AG04450 (cell line): Measurements from ENCODE around the gene ROCK2. TPM values are rescaled to one million over a fixed set of nuclear protein-coding genes. Genes with fewer than 3 reads are reported as not detected.

Experiments used
- CTCF ChIA-PET: fragments of 300-600, 350-600 bp; formaldehyde crosslinking; extraction: SDS; loops from one replicate; lab custom pipeline; 2022; ENCODE audit warnings: antibody characterized with exemption, inconsistent platforms; lab: Charles Lee
- POLR2A ChIA-PET: fragments of 350-600 bp; formaldehyde crosslinking; extraction: SDS; loops from one replicate; lab custom pipeline; 2021; ENCODE audit warnings: antibody characterized with exemption, inconsistent platforms; lab: Yijun Ruan, JAX
- DNase-seq: peaks from one replicate; pipeline ENCODE4 v3.0.0-alpha.2; 2011; ENCODE audit warnings: low read depth, low spot score
- H3K27ac ChIP-seq: one replicate; pipeline ENCODE4 v1.5.1; 2012; ENCODE audit warnings: low read depth, low read length, control low read depth
- H3K27me3 ChIP-seq: one replicate; pipeline ENCODE4 v1.6.0; 2012; ENCODE audit warnings: low read length; ENCODE audit not compliant: control insufficient read depth, insufficient read depth
- H3K4me3 ChIP-seq: 2 replicates; pipeline ENCODE4 v1.5.1; 2011; ENCODE audit warnings: mild to moderate bottlenecking, low read depth, low read length, control low read depth
- H3K9me3 ChIP-seq: 2 replicates; pipeline ENCODE4 v1.5.1; 2012; ENCODE audit warnings: low read length; ENCODE audit not compliant: control insufficient read depth, insufficient read depth
- polyA plus RNA-seq: library from polyadenylated mRNA; depleted of rRNA; stranded (reverse); fragments of >200 nt; gene quantifications from 2 replicates; pipeline ENCODE4 v1.2.3, GENCODE V29; 2011
- TF ChIP-seq, protein P1 (sequence below): IDR thresholded peaks from 2 replicates; pipeline ENCODE4 v1.5.1; 2011; ENCODE audit warnings: low read depth, low read length, control low read depth, inconsistent platforms

Gene ROCK2
- polyA plus RNA-seq, 1 experiment: 28.2 TPM

DNA sequence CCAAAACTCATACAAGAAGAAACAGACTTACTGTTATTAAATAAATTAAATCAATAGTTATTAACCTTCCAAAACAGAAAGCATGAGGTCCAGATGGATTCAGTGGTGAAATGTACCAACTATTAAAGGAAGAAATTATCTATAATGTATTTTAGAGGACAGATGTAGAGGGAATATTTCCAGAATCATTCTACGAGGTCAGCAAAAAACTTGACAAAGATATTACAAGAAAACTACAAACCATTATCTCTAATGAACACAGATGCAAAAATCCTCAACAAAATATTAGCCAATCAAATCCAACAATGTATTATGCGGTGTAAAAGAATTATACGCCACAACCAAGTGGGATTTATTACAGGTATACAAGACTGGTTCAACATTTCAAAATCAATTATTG, 63.7 kb downstream of the ROCK2 start:
- no peak overlapping the region for H3K27ac ChIP-seq
- no peak for DNase-seq
- TF ChIP-seq, protein P1, sequence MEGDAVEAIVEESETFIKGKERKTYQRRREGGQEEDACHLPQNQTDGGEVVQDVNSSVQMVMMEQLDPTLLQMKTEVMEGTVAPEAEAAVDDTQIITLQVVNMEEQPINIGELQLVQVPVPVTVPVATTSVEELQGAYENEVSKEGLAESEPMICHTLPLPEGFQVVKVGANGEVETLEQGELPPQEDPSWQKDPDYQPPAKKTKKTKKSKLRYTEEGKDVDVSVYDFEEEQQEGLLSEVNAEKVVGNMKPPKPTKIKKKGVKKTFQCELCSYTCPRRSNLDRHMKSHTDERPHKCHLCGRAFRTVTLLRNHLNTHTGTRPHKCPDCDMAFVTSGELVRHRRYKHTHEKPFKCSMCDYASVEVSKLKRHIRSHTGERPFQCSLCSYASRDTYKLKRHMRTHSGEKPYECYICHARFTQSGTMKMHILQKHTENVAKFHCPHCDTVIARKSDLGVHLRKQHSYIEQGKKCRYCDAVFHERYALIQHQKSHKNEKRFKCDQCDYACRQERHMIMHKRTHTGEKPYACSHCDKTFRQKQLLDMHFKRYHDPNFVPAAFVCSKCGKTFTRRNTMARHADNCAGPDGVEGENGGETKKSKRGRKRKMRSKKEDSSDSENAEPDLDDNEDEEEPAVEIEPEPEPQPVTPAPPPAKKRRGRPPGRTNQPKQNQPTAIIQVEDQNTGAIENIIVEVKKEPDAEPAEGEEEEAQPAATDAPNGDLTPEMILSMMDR: no peak
- no peaks in the 10 kb centered on the region for H3K27me3 ChIP-seq
- POLR2A ChIA-PET: interaction anchor here (0.7 kb wide), 2 partner anchors 26 to 37 kb away, joined by 4 to 5 read pairs; no protein-coding TSS in a partner anchor
- H3K9me3 ChIP-seq: no peaks in the 10 kb centered on the region
- H3K4me3 ChIP-seq: no peak overlapping the region
- CTCF ChIA-PET: no interaction called here

DNA sequence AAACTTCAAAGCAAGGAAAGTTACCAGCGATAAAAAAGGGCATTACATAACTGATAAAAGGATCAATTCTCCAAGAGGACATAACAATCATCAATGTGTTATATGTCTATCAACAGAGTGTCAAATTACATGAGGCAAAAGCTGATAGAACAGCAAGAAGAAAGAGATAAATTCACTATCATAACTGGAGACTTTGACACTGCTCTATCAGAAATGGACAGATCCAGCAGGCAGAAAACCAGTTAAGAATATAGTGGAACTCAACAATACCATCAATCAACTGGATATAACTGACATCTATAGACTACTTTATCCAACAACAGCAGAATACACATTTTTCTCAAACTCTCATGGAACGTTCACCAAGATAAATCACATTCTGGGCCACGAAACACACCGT, 65.0 kb downstream of the ROCK2 start:
- Histone ChIP-seq H3K4me3 (no peak overlapping the region), H3K27me3 (no peaks in the 10 kb centered on the region), H3K9me3 (no peaks in the 10 kb centered on the region), H3K27ac (no peak overlapping the region)
- ChIA-PET POLR2A (no interaction called here), CTCF (no interaction called here)
- no peak for DNase-seq
- TF ChIP-seq, protein P1: no peak

DNA sequence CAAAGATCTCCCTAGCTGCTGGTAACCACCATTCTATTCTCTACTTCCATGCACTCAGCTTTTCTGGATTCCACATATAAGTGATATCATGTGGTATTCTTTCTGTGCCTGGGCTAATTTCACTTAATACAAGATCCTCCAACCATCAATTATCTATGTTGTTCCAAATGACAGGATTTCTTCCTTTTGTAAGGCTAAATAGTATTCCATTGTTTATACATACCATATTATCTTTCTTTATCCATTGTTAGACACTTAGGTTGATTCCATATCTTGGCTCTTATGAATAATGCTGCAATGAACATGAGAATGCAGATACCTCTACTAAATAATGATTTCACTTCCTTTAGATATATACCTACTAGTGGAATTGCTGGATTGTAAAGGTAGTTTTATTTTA, 66.2 kb downstream of the ROCK2 start:
- Histone ChIP-seq H3K4me3 (no peak overlapping the region), H3K27ac (no peak overlapping the region), H3K9me3 (no peaks in the 10 kb centered on the region), H3K27me3 (no peaks in the 10 kb centered on the region)
- DNase-seq: no peak
- ChIA-PET CTCF (no interaction called here), POLR2A (no interaction called here)
- TF ChIP-seq, protein P1: no peak

DNA sequence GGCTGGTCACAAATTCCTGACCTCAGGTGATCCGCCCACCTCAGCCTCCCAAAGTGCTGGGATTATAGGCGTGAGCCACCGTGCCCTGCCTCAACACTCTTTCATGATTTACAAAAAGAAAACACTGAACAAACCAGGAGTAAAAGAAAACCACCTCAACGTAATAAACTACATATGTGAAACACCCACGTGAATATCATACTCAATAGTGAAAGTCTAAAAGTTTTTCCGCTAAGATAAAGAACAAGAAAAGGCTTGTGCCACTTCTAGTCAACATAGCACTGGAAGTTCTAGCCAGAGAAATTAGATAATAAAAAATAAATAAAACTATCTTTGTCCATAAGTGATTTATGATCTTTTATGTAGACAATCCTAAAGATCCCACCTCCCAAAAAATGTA, 68.5 kb downstream of the ROCK2 start:
- Histone ChIP-seq H3K27ac (no peak overlapping the region), H3K27me3 (no peaks in the 10 kb centered on the region), H3K4me3 (no peak overlapping the region), H3K9me3 (no peaks in the 10 kb centered on the region)
- POLR2A ChIA-PET: no interaction called here
- TF ChIP-seq, protein P1: no peak
- CTCF ChIA-PET: interaction anchor here (0.6 kb wide), 1 partner anchor 34 kb away, joined by 7 read pairs; no protein-coding TSS in a partner anchor
- no peak for DNase-seq

DNA sequence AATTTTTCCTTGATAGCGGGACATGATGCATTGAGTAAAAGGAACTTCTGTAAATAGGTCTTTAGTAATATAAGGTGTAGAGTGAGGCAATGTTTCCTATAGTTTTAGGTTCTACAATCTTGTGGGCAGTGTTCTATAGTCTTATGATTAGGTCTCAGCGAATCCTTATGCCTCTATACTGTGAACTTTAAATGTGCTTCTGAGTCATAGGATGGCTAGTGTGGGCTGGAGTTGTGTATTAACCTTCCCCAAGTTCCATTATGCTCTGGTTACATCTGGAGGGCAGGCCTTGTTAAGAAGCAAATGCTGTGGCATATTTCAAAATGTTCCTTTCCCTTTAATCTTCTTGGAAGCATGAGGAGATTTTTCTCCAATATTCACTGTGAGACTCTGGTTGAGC, 73.5 kb downstream of the ROCK2 start:
- H3K27ac ChIP-seq: peak overlapping the region; percentile 35
- no peak overlapping the region for H3K4me3 ChIP-seq
- POLR2A ChIA-PET: no interaction called here
- DNase-seq: peak; percentile 66
- CTCF ChIA-PET: interaction anchor here (0.6 kb wide), 1 partner anchor 28 kb away, joined by 3 read pairs; no protein-coding TSS in a partner anchor
- H3K27me3 ChIP-seq: no peaks in the 10 kb centered on the region
- TF ChIP-seq, protein P1: no peak
- H3K9me3 ChIP-seq: no peaks in the 10 kb centered on the region
